ENCODE results near the gene NHLRC1.
"Not testable (repeated sequence)": the region's sequence is repeated elsewhere in the genome, so short reads cannot be mapped to it uniquely, and the experiment has no call there.

The NHLRC1 gene

DNA sequence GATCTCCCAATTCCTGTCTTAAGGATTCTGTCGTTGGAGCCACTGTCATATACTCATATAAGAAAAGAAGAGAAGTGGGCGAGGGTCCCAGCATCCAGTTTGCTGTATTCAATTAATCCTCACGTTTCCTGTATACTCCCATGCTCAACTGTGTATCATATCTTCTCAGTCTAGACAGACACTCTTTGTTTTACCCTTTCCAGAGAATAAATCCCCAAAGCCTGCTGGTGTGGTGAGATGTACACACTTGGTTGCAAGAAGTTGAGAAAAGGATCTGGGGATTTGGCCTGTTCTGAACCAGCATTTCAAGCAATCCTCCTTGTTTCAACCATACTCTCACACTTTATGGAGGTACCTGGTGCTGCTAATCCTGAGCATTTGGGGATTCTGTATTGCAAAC is 29.3 kb upstream of the NHLRC1 start:
- no peak for TF ChIP-seq CTCF (IDR thresholded peaks at IDR 0.05; ENCODE audit: insufficient read depth, low read length)
- TF ChIP-seq, protein P1, sequence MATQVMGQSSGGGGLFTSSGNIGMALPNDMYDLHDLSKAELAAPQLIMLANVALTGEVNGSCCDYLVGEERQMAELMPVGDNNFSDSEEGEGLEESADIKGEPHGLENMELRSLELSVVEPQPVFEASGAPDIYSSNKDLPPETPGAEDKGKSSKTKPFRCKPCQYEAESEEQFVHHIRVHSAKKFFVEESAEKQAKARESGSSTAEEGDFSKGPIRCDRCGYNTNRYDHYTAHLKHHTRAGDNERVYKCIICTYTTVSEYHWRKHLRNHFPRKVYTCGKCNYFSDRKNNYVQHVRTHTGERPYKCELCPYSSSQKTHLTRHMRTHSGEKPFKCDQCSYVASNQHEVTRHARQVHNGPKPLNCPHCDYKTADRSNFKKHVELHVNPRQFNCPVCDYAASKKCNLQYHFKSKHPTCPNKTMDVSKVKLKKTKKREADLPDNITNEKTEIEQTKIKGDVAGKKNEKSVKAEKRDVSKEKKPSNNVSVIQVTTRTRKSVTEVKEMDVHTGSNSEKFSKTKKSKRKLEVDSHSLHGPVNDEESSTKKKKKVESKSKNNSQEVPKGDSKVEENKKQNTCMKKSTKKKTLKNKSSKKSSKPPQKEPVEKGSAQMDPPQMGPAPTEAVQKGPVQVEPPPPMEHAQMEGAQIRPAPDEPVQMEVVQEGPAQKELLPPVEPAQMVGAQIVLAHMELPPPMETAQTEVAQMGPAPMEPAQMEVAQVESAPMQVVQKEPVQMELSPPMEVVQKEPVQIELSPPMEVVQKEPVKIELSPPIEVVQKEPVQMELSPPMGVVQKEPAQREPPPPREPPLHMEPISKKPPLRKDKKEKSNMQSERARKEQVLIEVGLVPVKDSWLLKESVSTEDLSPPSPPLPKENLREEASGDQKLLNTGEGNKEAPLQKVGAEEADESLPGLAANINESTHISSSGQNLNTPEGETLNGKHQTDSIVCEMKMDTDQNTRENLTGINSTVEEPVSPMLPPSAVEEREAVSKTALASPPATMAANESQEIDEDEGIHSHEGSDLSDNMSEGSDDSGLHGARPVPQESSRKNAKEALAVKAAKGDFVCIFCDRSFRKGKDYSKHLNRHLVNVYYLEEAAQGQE (IDR thresholded peaks at IDR 0.05; ENCODE audit: insufficient replicate concordance, low read depth): no peak
- no peak for TF ChIP-seq GABPA (IDR thresholded peaks at IDR 0.05; ENCODE audit: low read depth)
- no peak for TF ChIP-seq SPI1 (IDR thresholded peaks at IDR 0.05; ENCODE audit: borderline replicate concordance, low read depth)
- TF ChIP-seq POLR2AphosphoS5 (IDR thresholded peaks at IDR 0.05; ENCODE audit: low read depth): no peak
- H3K27me3 ChIP-seq (ENCODE audit: insufficient read depth, poor library complexity, severe bottlenecking): no peaks in the 10 kb centered on the region
- no peak for DNase-seq (ENCODE audit: low read depth in 1 of 2, low spot score in 1 of 2)
- no peak overlapping the region for H3K4me3 ChIP-seq (replicated peaks; ENCODE audit: insufficient read depth, low read length)
- no peak overlapping the region for H3K27ac ChIP-seq (replicated peaks)

- H3K27me3 ChIP-seq (ENCODE audit: insufficient read depth, poor library complexity, severe bottlenecking); H3K4me3 ChIP-seq (replicated peaks; ENCODE audit: insufficient read depth, low read length); DNase-seq (ENCODE audit: low read depth in 1 of 2, low spot score in 1 of 2); H3K27ac ChIP-seq (replicated peaks): not testable (repeated sequence)
Observed at GRCh38 chr6:18151391-18151790, 28.9 kb upstream of the NHLRC1 start.

- Histone ChIP-seq H3K4me3 (replicated peaks; ENCODE audit: insufficient read depth, low read length) (no peak overlapping the region), H3K27ac (replicated peaks) (no peak overlapping the region), H3K27me3 (ENCODE audit: insufficient read depth, poor library complexity, severe bottlenecking) (no peaks in the 10 kb centered on the region)
- TF ChIP-seq SPI1 (IDR thresholded peaks at IDR 0.05; ENCODE audit: borderline replicate concordance, low read depth): no peak
- TF ChIP-seq, protein P1 (IDR thresholded peaks at IDR 0.05; ENCODE audit: insufficient replicate concordance, low read depth): no peak
- TF ChIP-seq GABPA (IDR thresholded peaks at IDR 0.05; ENCODE audit: low read depth): no peak
- TF ChIP-seq POLR2AphosphoS5 (IDR thresholded peaks at IDR 0.05; ENCODE audit: low read depth): no peak
- TF ChIP-seq CTCF (IDR thresholded peaks at IDR 0.05; ENCODE audit: insufficient read depth, low read length): no peak
- no peak for DNase-seq (ENCODE audit: low read depth in 1 of 2, low spot score in 1 of 2)
Observed at GRCh38 chr6:18148304-18149025, 26.0 kb upstream of the NHLRC1 start.

DNA sequence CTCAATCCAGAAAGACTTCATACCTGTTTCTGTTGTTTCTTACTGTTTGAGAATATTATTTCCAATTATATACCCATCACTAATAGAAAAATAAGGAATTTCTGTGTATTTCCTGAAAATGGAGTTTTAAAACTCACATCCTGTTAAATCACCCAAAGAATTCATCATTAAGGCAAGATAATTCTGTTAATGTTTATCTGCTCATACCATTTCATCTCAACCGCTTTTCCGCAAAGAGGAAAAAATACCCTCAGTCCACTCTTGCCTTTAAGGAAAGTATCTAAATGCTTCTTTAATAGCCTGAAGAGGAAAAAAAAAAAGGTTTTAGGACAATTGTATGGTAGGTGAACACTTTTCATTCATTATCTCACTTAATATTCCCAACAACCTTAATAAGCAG is 25.1 kb upstream of the NHLRC1 start:
- no peak overlapping the region for H3K27ac ChIP-seq (replicated peaks)
- TF ChIP-seq POLR2AphosphoS5 (IDR thresholded peaks at IDR 0.05; ENCODE audit: low read depth): no peak
- TF ChIP-seq CTCF (IDR thresholded peaks at IDR 0.05; ENCODE audit: insufficient read depth, low read length): no peak
- TF ChIP-seq GABPA (IDR thresholded peaks at IDR 0.05; ENCODE audit: low read depth): no peak
- no peak for TF ChIP-seq SPI1 (IDR thresholded peaks at IDR 0.05; ENCODE audit: borderline replicate concordance, low read depth)
- TF ChIP-seq, protein P1 (IDR thresholded peaks at IDR 0.05; ENCODE audit: insufficient replicate concordance, low read depth): no peak

More for the DNA sequence above, 25.1 kb upstream of the NHLRC1 start:
- no peak for DNase-seq (ENCODE audit: low read depth in 1 of 2, low spot score in 1 of 2)
- H3K4me3 ChIP-seq (replicated peaks; ENCODE audit: insufficient read depth, low read length): no peak overlapping the region
- no peaks in the 10 kb centered on the region for H3K27me3 ChIP-seq (ENCODE audit: insufficient read depth, poor library complexity, severe bottlenecking)

Measured in HL-60 (cell line).